ENCODE results near the gene OPRPN. TPM values are rescaled to one million over a fixed set of nuclear protein-coding genes. Genes with fewer than 3 reads are reported as not detected.

OPRPN gene
- total RNA-seq, 1 donor from 2014 or later = not detected

Other genes starting within 250 kb of the OPRPN start
- not detected in 2 replicates for gene PRR27, start 243.7 kb upstream of the OPRPN start, total RNA-seq
- gene ODAM, start 202.2 kb upstream of the OPRPN start, total RNA-seq = not detected in 2 replicates
- gene FDCSP, start 171.8 kb upstream of the OPRPN start, total RNA-seq = not detected in 2 replicates
- gene CSN3, start 155.3 kb upstream of the OPRPN start, total RNA-seq = not detected in 2 replicates
- gene CABS1, start 63.0 kb upstream of the OPRPN start, total RNA-seq = not detected in 2 replicates
- not detected in 2 replicates for gene SMR3A, start 37.2 kb upstream of the OPRPN start, total RNA-seq
- not detected in 2 replicates for gene SMR3B, start 14.8 kb upstream of the OPRPN start, total RNA-seq
- not detected in 2 replicates for gene MUC7, start 74.3 kb downstream of the OPRPN start, total RNA-seq
- not detected in 2 replicates for gene AMTN, start 120.6 kb downstream of the OPRPN start, total RNA-seq
- gene AMBN, start 194.3 kb downstream of the OPRPN start, total RNA-seq = not detected in 2 replicates
- gene ENAM, start 230.8 kb downstream of the OPRPN start, total RNA-seq = not detected in 2 replicates

Data from glomerular endothelial cell (primary cell).